ENCODE data around the gene IZUMO4.
A peak's percentile ranks its signal among the peaks of the same experiment; 100 is the strongest.

Gene IZUMO4

GRCh38 chr19:2059422-2060201, 37.1 kb upstream of the IZUMO4 start:
- no peak for TF ChIP-seq CTCF (IDR thresholded peaks at IDR 0.05; ENCODE audit: unreplicated experiment in 3 of 3)
- H3K27ac Mint-ChIP-seq, result peak overlapping the region; percentile 97 to 100 (median 99)
- H3K4me1 Mint-ChIP-seq, result peaks cover 32% of the 10 kb centered on the region
- H3K36me3 Mint-ChIP-seq (ENCODE audit: low read depth), result no peaks in the 10 kb centered on the region
- H3K9me3 Mint-ChIP-seq, result no peaks in the 10 kb centered on the region
- no peaks in the 10 kb centered on the region for H3K27me3 Mint-ChIP-seq (ENCODE audit: low read depth)
- peak overlapping the region; percentile 90 to 92 (median 91) for H3K4me3 Mint-ChIP-seq

GRCh38 chr19:2060884-2061494, 35.7 kb upstream of the IZUMO4 start:
- H3K27me3 Mint-ChIP-seq (ENCODE audit: low read depth), result no peaks in the 10 kb centered on the region

GRCh38 chr19:2061495-2062388, 35.0 kb upstream of the IZUMO4 start:
- no peaks in the 10 kb centered on the region for H3K27me3 Mint-ChIP-seq (ENCODE audit: low read depth)
- H3K27ac Mint-ChIP-seq, result peak overlapping the region; percentile 98 to 100 (median 99)
- H3K4me1 Mint-ChIP-seq, result peaks cover 27% of the 10 kb centered on the region
- H3K36me3 Mint-ChIP-seq (ENCODE audit: low read depth), result no peaks in the 10 kb centered on the region
- TF ChIP-seq CTCF (IDR thresholded peaks at IDR 0.05; ENCODE audit: unreplicated experiment in 3 of 3), result no peak
- peak overlapping the region; percentile 86 to 96 (median 94) for H3K4me3 Mint-ChIP-seq
- no peaks in the 10 kb centered on the region for H3K9me3 Mint-ChIP-seq

More at GRCh38 chr19:2060884-2061494, 35.7 kb upstream of the IZUMO4 start:
- Mint-ChIP-seq H3K27ac (peak overlapping the region; percentile 99 to 100 (median 100)), H3K4me1 (peaks cover 27% of the 10 kb centered on the region), H3K4me3 (peak overlapping the region; percentile 90 to 92 (median 91)), H3K36me3 (ENCODE audit: low read depth) (no peaks in the 10 kb centered on the region), H3K9me3 (no peaks in the 10 kb centered on the region)
- no peak for TF ChIP-seq CTCF (IDR thresholded peaks at IDR 0.05; ENCODE audit: unreplicated experiment in 3 of 3)

- H3K27ac Mint-ChIP-seq, result peak overlapping the region; percentile 98 to 100 (median 99)
- H3K4me1 Mint-ChIP-seq, result peaks cover 27% of the 10 kb centered on the region
- H3K9me3 Mint-ChIP-seq, result no peaks in the 10 kb centered on the region
- no peaks in the 10 kb centered on the region for H3K27me3 Mint-ChIP-seq (ENCODE audit: low read depth)
- H3K4me3 Mint-ChIP-seq, result peak overlapping the region; percentile 86 to 96 (median 94)
- no peak for TF ChIP-seq CTCF (IDR thresholded peaks at IDR 0.05; ENCODE audit: unreplicated experiment in 3 of 3)
- H3K36me3 Mint-ChIP-seq (ENCODE audit: low read depth), result no peaks in the 10 kb centered on the region
Observed at GRCh38 chr19:2062389-2062729, 34.4 kb upstream of the IZUMO4 start.

GRCh38 chr19:2062770-2063169, 33.9 kb upstream of the IZUMO4 start:
- no peak for TF ChIP-seq CTCF (IDR thresholded peaks at IDR 0.05; ENCODE audit: unreplicated experiment in 3 of 3)
- Mint-ChIP-seq H3K9me3 (no peaks in the 10 kb centered on the region), H3K27me3 (ENCODE audit: low read depth) (no peaks in the 10 kb centered on the region), H3K36me3 (ENCODE audit: low read depth) (no peaks in the 10 kb centered on the region), H3K27ac (peak overlapping the region; percentile 98 to 100 (median 99)), H3K4me3 (peak overlapping the region; percentile 86 to 96 (median 94)), H3K4me1 (peaks cover 27% of the 10 kb centered on the region)
